CD14-positive monocyte (primary cell): ENCODE results near the gene AWAT1. TPM values are rescaled to one million over a fixed set of nuclear protein-coding genes. Genes with fewer than 3 reads are reported as not detected.

Experiments
- DNase-seq, 3 donors: peaks; one replicate each; pipeline ENCODE4 v3.0.0-alpha.2; 2011 to 2022
- H2AFZ ChIP-seq: 2 replicates; pipeline ENCODE4 v1.6.0; 2012; ENCODE audit warnings: mild to moderate bottlenecking, low read depth, low read length, inconsistent platforms; ENCODE audit not compliant: insufficient read depth, poor library complexity, severe bottlenecking
- H3K27ac ChIP-seq, 2 donors: 1 replicate in 1 of 2; 2 replicates in 1 of 2; pipeline ENCODE4 v1.5.1; 2012 to 2013; ENCODE audit warnings: low read length in 2 of 2, control low read depth in 1 of 2, inconsistent platforms in 1 of 2, low read depth in 1 of 2, mild to moderate bottlenecking in 1 of 2
- H3K27me3 ChIP-seq, 2 donors: one replicate each; pipeline versions ENCODE4 v1.6.0 to v1.6.1; 2011 to 2013; ENCODE audit warnings: low read length in 2 of 2; ENCODE audit not compliant: control insufficient read depth in 2 of 2, insufficient read depth in 2 of 2
- H3K36me3 ChIP-seq, 2 donors: replicated peaks in 1 of 2; 1 replicate in 1 of 2; 2 replicates in 1 of 2; pipeline versions ENCODE4 v1.5.1 to v1.6.1; 2012 to 2013; ENCODE audit warnings: low read length in 2 of 2, control low read depth in 1 of 2, inconsistent platforms in 1 of 2, mild to moderate bottlenecking in 1 of 2; ENCODE audit not compliant: insufficient read depth in 2 of 2, control insufficient read depth in 1 of 2
- H3K4me1 ChIP-seq, 2 donors: 1 replicate in 1 of 2; 2 replicates in 1 of 2; pipeline versions ENCODE4 v1.5.1 to v1.6.1; 2012 to 2013; ENCODE audit warnings: low read length in 2 of 2, control low read depth in 1 of 2, inconsistent platforms in 1 of 2, mild to moderate bottlenecking in 1 of 2, moderate library complexity in 1 of 2; ENCODE audit not compliant: insufficient read depth in 2 of 2, control insufficient read depth in 1 of 2
- H3K4me2 ChIP-seq: replicated peaks from 2 replicates; pipeline ENCODE3; 2012; ENCODE audit warnings: low read length, moderate library complexity, mild to moderate bottlenecking; ENCODE audit not compliant: poor library complexity, severe bottlenecking; ENCODE audit errors: extremely low read depth
- H3K4me3 ChIP-seq, 3 experiments: fragments of 200-600 bp in 1 of 3; sonication (generic) in 1 of 3; replicated peaks in 1 of 3; 1 replicate in 2 of 3; 2 replicates in 1 of 3; pipeline ENCODE4 v1.5.1; 2011 to 2013; ENCODE audit warnings: low read length in 3 of 3, mild to moderate bottlenecking in 3 of 3, control low read depth in 2 of 3, low read depth in 2 of 3, inconsistent platforms in 1 of 3, moderate library complexity in 1 of 3
- H3K79me2 ChIP-seq: 2 replicates; pipeline ENCODE4 v1.6.0; 2012; ENCODE audit warnings: mild to moderate bottlenecking, control low read depth, inconsistent platforms, low read length, moderate library complexity; ENCODE audit not compliant: insufficient read depth
- H3K9ac ChIP-seq: 2 replicates; pipeline ENCODE4 v1.6.0; 2017; ENCODE audit warnings: low read length, mild to moderate bottlenecking; ENCODE audit not compliant: insufficient read depth, poor library complexity, severe bottlenecking
- H3K9me3 ChIP-seq, 2 donors: replicated peaks in 1 of 2; 1 replicate in 1 of 2; 2 replicates in 1 of 2; pipeline versions ENCODE4 v1.5.1 to v1.6.1; 2012 to 2013; ENCODE audit warnings: low read length in 2 of 2, control low read depth in 1 of 2; ENCODE audit not compliant: control insufficient read depth in 1 of 2, insufficient read depth in 1 of 2
- H4K20me1 ChIP-seq: 2 replicates; pipeline ENCODE4 v1.6.0; 2012; ENCODE audit warnings: mild to moderate bottlenecking, low read length, control low read depth, moderate library complexity; ENCODE audit not compliant: insufficient read depth
- H3K27ac Mint-ChIP-seq, 7 donors: one replicate each; pipeline ENCODE4 v1.8.0; 2020; ENCODE audit warnings: mild to moderate bottlenecking in 7 of 7, mixed read lengths in 7 of 7, moderate library complexity in 6 of 7, inconsistent platforms in 2 of 7
- H3K27me3 Mint-ChIP-seq, 3 donors: one replicate each; pipeline ENCODE4 v1.8.0; 2021 to 2022; ENCODE audit warnings: low read depth in 3 of 3, mild to moderate bottlenecking in 3 of 3, mixed read lengths in 3 of 3, moderate library complexity in 3 of 3, inconsistent platforms in 1 of 3
- H3K36me3 Mint-ChIP-seq, 2 donors: one replicate each; pipeline ENCODE4 v1.8.0; 2020; ENCODE audit warnings: mixed read lengths in 2 of 2, inconsistent platforms in 1 of 2, mild to moderate bottlenecking in 1 of 2
- H3K4me1 Mint-ChIP-seq: one replicate; pipeline ENCODE4 v1.8.0; 2020; ENCODE audit warnings: mild to moderate bottlenecking, mixed read lengths
- H3K4me3 Mint-ChIP-seq, 2 donors: one replicate each; pipeline ENCODE4 v1.8.0; 2020; ENCODE audit warnings: mild to moderate bottlenecking in 2 of 2, mixed read lengths in 2 of 2, moderate library complexity in 1 of 2
- H3K9me3 Mint-ChIP-seq, 7 donors: one replicate each; pipeline ENCODE4 v1.8.0; 2020 to 2022; ENCODE audit warnings: mixed read lengths in 7 of 7, mild to moderate bottlenecking in 6 of 7, moderate library complexity in 6 of 7, inconsistent platforms in 2 of 7
- CTCF ChIP-seq: fragments of 200-600 bp; IDR thresholded peaks from one replicate; pipeline ENCODE4 v1.8.0; 2022; ENCODE audit warnings: antibody characterized with exemption, mild to moderate bottlenecking
- WGBS: methylation state at CpG from one replicate; pipeline ENCODE4 v1.1.5; 2013; ENCODE audit warnings: missing lambda C conversion rate; ENCODE audit not compliant: insufficient coverage; 5-methylcytosine and 5-hydroxymethylcytosine counted together
- intact Hi-C, 2 donors: fragments of 100-400 bp; cut with micrococcal nuclease; formaldehyde crosslinking; loops; one replicate each; pipeline versions ENCODE4 v1.15.0 to v1.15.1; 2023
- polyA plus RNA-seq, 3 donors: library from polyadenylated mRNA; depleted of rRNA in 1 of 3; unstranded in 2 of 3; stranded (reverse) in 1 of 3; fragments of 300-500 nt in 2 of 3; fragments of >200 nt in 1 of 3; fragmentation: Illumina TruSeq in 2 of 3; gene quantifications; 1 replicate in 2 of 3; 2 replicates in 1 of 3; pipeline ENCODE4 v1.2.3, GENCODE V29; 2012 to 2021

The AWAT1 gene
- polyA plus RNA-seq, 3 donors = not detected

GRCh38 chrX:70219938-70220764 lies 14.3 kb upstream of the AWAT1 start:
- no peak for TF ChIP-seq CTCF
- H3K4me1 Mint-ChIP-seq = no peaks in the 10 kb centered on the region
- no peak overlapping the region for H3K4me3 Mint-ChIP-seq
- Histone ChIP-seq H3K36me3 (no peaks in the 10 kb centered on the region), H3K27me3 (no peaks in the 10 kb centered on the region), H3K4me3 (no peak overlapping the region), H3K4me2 (no peak overlapping the region), H3K79me2 (no peaks in the 10 kb centered on the region), H3K9me3 (peaks cover 0 to 6% of the 10 kb centered on the region in 2 donors), H3K4me1 (no peaks in the 10 kb centered on the region), H3K27ac (no peak overlapping the region), H3K9ac (no peak overlapping the region), H2AFZ (no peak overlapping the region), H4K20me1 (no peaks in the 10 kb centered on the region)
- H3K27ac Mint-ChIP-seq = no peak overlapping the region
- peaks cover 0 to 17% (median 8%) of the 10 kb centered on the region in 7 donors for H3K9me3 Mint-ChIP-seq
- intact Hi-C loops = no loop called here
- no peak for DNase-seq
- WGBS = no CpG with 5 or more reads among the region's 5 CpGs
- peaks cover 0 to 9% (median 2%) of the 10 kb centered on the region in 3 donors for H3K27me3 Mint-ChIP-seq
- H3K36me3 Mint-ChIP-seq = no peaks in the 10 kb centered on the region

- Histone ChIP-seq H3K36me3 (no peaks in the 10 kb centered on the region), H3K4me1 (no peaks in the 10 kb centered on the region), H3K27ac (no peak overlapping the region), H3K9ac (no peak overlapping the region), H3K27me3 (no peaks in the 10 kb centered on the region), H4K20me1 (no peaks in the 10 kb centered on the region), H3K4me2 (no peak overlapping the region), H2AFZ (no peak overlapping the region), H3K4me3 (no peak overlapping the region), H3K9me3 (no peaks in the 10 kb centered on the region), H3K79me2 (no peaks in the 10 kb centered on the region)
- Mint-ChIP-seq H3K27me3 (peaks cover 0 to 4% (median 0%) of the 10 kb centered on the region in 3 donors), H3K36me3 (no peaks in the 10 kb centered on the region), H3K27ac (no peak overlapping the region), H3K4me3 (no peak overlapping the region), H3K9me3 (peaks cover 0 to 1% (median 0%) of the 10 kb centered on the region in 7 donors), H3K4me1 (no peaks in the 10 kb centered on the region)
- DNase-seq = no peak
- intact Hi-C loops = no loop called here
- TF ChIP-seq CTCF = no peak
Observed at GRCh38 chrX:70226048-70226447, 8.4 kb upstream of the AWAT1 start.
